Transverse colon (tissue), 4 donors: Measurements from ENCODE around the gene TYMP.

Experiments
- CTCF ChIP-seq, 5 experiments: fragments of 200-600 bp in 3 of 5; fragments of 450-650 bp in 2 of 5; sonication (generic) in 3 of 5; IDR thresholded peaks; 1 replicate in 2 of 5; 2 replicates in 3 of 5; pipeline ENCODE4 v1.5.1; 2016 to 2017; ENCODE audit warnings: antibody characterized with exemption in 5 of 5, inconsistent platforms in 3 of 5, mild to moderate bottlenecking in 2 of 5, moderate library complexity in 1 of 5
- EP300 ChIP-seq: sonication (generic); formaldehyde crosslinking; IDR thresholded peaks from one replicate; pipeline ENCODE4 v1.6.1; 2017; ENCODE audit warnings: antibody characterized with exemption, low read depth
- POLR2A ChIP-seq: fragments of 450-650 bp; IDR thresholded peaks from one replicate; pipeline ENCODE4 v1.6.1; 2016; ENCODE audit warnings: antibody characterized with exemption, mild to moderate bottlenecking, moderate library complexity
- POLR2AphosphoS5 ChIP-seq, 3 donors: sonication (generic); formaldehyde crosslinking; IDR thresholded peaks; one replicate each; pipeline ENCODE4 v1.6.1; 2016; ENCODE audit warnings: antibody characterized with exemption in 3 of 3

- TF ChIP-seq CTCF (IDR thresholded peaks at IDR 0.05): no peak
- no peak for TF ChIP-seq POLR2AphosphoS5 (IDR thresholded peaks at IDR 0.05)
- no peak for TF ChIP-seq POLR2A
- TF ChIP-seq EP300: no peak
Measured at GRCh38 chr22:50523806-50524675, 5.8 kb downstream of the TYMP start.
